Measurements from ENCODE around the gene GYS2. TPM values are rescaled to one million over a fixed set of nuclear protein-coding genes. Genes with fewer than 3 reads are reported as not detected.

The GYS2 gene
- total and polyA plus RNA-seq, 4 donors = 15.5 to 86.8 (median 34.1) TPM

- H3K27ac ChIP-seq (ENCODE audit: low read depth in 1 of 2, low read length in 2 of 2) = no peak overlapping the region
- H3K4me3 ChIP-seq (ENCODE audit: low read depth in 1 of 3, low read length in 3 of 3) = no peak overlapping the region
- TF ChIP-seq SP1 (IDR thresholded peaks at IDR 0.05) = no peak
- no peak for TF ChIP-seq NR2F2 (IDR thresholded peaks at IDR 0.05)
- TF ChIP-seq EGR1 (IDR thresholded peaks at IDR 0.05; ENCODE audit: low read depth in 2 of 2) = no peak
- H3K9ac ChIP-seq (ENCODE audit: low read depth in 1 of 2, low read length in 2 of 2) = no peak overlapping the region
- H3K4me1 ChIP-seq (ENCODE audit: control insufficient read depth in 4 of 4, insufficient read depth in 4 of 4, low read length in 3 of 4) = peaks cover 3 to 10% (median 9%) of the 10 kb centered on the region in 4 donors
- H3K27me3 ChIP-seq (ENCODE audit: control insufficient read depth in 4 of 4, insufficient read depth in 4 of 4, low read length in 3 of 4) = no peaks in the 10 kb centered on the region
- no peaks in the 10 kb centered on the region for H3K9me3 ChIP-seq (ENCODE audit: control insufficient read depth in 4 of 4, low read length in 3 of 4)
- H3K36me3 ChIP-seq (ENCODE audit: control insufficient read depth in 4 of 4, insufficient read depth in 3 of 4, low read depth in 1 of 4, low read length in 3 of 4) = no peaks in the 10 kb centered on the region
- DNase-seq (ENCODE audit: low spot score) = no peak
Observed at GRCh38 chr12:21618566-21618965, 13.9 kb upstream of the GYS2 start.

GRCh38 chr12:21617030-21617429, 12.4 kb upstream of the GYS2 start:
- TF ChIP-seq TAF1 (conservative IDR thresholded peaks at IDR 0.05) (no peak), HNF4A (conservative IDR thresholded peaks at IDR 0.05) (no peak), ATF3 (IDR thresholded peaks at IDR 0.05) (no peak), NR2F2 (IDR thresholded peaks at IDR 0.05) (no peak), RAD21 (IDR thresholded peaks at IDR 0.05) (no peak), GABPA (IDR thresholded peaks at IDR 0.05 in 1 of 2, conservative IDR thresholded peaks at IDR 0.05 in 1 of 2) (no peak), YY1 (IDR thresholded peaks at IDR 0.05) (no peak), MAX (IDR thresholded peaks at IDR 0.05) (no peak), RXRA (IDR thresholded peaks at IDR 0.05) (no peak), CTCF (IDR thresholded peaks at IDR 0.05; ENCODE audit: low read depth, low read length, missing input control) (no peak), EGR1 (IDR thresholded peaks at IDR 0.05; ENCODE audit: low read depth in 2 of 2) (no peak), FOXA1 (IDR thresholded peaks at IDR 0.05) (no peak), ZBTB33 (IDR thresholded peaks at IDR 0.05) (no peak), FOXA2 (IDR thresholded peaks at IDR 0.05) (no peak), JUND (IDR thresholded peaks at IDR 0.05) (no peak), REST (IDR thresholded peaks at IDR 0.05) (no peak), HNF4G (IDR thresholded peaks at IDR 0.05) (no peak), SP1 (IDR thresholded peaks at IDR 0.05) (no peak)
- no peak for DNase-seq (ENCODE audit: low spot score)
- Histone ChIP-seq H3K9ac (ENCODE audit: low read depth in 1 of 2, low read length in 2 of 2) (no peak overlapping the region), H3K4me1 (ENCODE audit: control insufficient read depth in 4 of 4, insufficient read depth in 4 of 4, low read length in 3 of 4) (peaks cover 3 to 11% (median 9%) of the 10 kb centered on the region in 4 donors), H3K4me3 (ENCODE audit: low read depth in 1 of 3, low read length in 3 of 3) (no peak overlapping the region), H3K27ac (ENCODE audit: low read depth in 1 of 2, low read length in 2 of 2) (no peak overlapping the region), H3K36me3 (ENCODE audit: control insufficient read depth in 4 of 4, insufficient read depth in 3 of 4, low read depth in 1 of 4, low read length in 3 of 4) (no peaks in the 10 kb centered on the region), H3K9me3 (ENCODE audit: control insufficient read depth in 4 of 4, low read length in 3 of 4) (no peaks in the 10 kb centered on the region), H3K27me3 (ENCODE audit: control insufficient read depth in 4 of 4, insufficient read depth in 4 of 4, low read length in 3 of 4) (no peaks in the 10 kb centered on the region)
- 92% methylated on average over 3 of the region's 3 CpGs for WGBS

All from liver (tissue), 9 donors.